ENCODE measurements around the gene EGFL8.
"Not testable (repeated sequence)": the region's sequence is repeated elsewhere in the genome, so short reads cannot be mapped to it uniquely, and the experiment has no call there.

EGFL8 gene

DNA sequence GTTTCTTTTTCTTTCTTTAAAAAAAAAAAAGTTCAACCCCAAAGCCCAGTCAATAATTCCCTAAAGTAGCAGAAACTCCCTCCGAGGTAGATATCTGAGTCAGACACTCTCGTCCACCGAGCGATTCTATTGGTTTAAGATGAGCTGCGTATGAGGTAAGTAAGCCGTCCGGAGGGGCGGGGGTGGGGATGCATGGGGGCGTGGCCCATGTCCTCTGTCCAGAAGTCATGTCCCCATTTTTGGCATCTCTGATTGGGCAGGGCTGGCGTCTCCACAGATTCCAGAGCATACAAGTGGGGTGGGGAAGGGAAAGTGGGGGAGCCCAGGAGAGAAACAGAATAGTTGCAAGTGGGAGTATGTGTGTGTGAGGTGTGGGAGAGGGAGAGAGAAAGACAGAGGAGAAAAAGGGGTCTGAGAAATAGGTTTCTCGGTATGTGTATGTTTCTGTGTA, 21.3 kb downstream of the EGFL8 start:
- peak; percentile 69 for DNase-seq

DNA sequence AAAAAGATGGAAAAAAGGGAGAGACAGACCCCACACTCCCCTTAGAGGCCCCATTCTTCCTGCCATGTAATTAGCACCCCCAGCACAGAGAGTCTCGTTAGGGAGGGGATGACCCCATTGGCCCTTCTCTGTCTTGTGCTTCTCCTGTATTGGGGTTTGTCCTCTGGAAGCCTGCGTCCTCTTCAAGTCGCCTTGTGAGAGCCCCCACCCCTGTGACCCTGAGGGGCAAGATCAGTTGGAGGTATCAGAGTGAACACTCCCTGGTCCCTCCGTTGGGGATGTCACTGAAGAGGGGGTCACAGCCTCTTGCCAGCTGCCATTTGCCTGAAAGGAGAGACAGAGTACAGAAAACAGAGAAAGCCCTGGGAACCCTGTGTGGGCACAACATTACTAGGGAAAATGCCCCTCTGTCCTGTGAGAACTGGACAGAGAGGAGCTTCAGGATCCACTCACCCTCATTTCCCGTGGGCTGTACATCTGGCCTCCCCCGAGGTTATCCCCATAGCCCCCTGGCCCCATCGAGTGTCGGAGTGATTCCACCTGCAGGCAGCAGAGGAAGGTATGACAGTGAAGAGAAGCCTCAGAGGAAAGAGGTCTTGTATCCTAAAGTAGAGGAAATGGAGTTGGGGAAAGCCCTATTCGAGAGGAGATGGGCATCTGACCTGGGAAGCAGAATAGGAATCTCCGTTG, 21.9 kb downstream of the EGFL8 start:
- not testable (repeated sequence) for DNase-seq

DNA sequence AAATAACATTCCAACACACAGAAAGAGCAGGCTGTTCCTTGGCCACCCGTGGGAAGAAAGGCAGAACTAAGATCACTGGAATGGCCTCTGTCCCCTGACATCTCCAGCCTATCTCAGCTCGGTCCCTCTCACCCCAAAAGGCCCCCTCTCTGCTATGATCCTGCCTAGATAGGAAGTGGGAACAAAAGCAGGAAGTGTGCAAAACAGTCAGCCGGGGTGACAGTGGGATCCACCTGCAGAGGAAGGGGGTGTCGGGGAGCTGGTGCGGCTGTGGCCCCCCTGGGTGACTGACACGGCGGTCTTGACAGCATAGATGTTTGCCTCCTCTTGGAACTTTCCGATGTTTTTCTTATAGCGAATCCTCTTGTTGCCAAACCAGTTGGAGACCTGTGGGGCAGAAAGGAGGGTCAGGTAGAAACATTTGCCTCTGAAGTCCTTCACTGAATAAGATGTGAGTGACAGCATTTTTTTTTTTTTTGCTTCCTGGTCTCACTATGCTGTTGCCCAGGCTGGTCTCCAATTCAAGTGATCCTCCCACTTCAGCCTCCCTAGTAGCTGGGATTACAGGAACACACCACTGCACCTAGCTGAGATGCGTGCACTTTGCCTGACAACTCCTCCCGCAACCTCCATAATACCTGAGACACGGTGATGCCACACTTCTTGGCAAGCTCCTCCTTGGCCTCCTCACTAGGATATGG, 22.8 kb downstream of the EGFL8 start:
- DNase-seq: no peak

DNA sequence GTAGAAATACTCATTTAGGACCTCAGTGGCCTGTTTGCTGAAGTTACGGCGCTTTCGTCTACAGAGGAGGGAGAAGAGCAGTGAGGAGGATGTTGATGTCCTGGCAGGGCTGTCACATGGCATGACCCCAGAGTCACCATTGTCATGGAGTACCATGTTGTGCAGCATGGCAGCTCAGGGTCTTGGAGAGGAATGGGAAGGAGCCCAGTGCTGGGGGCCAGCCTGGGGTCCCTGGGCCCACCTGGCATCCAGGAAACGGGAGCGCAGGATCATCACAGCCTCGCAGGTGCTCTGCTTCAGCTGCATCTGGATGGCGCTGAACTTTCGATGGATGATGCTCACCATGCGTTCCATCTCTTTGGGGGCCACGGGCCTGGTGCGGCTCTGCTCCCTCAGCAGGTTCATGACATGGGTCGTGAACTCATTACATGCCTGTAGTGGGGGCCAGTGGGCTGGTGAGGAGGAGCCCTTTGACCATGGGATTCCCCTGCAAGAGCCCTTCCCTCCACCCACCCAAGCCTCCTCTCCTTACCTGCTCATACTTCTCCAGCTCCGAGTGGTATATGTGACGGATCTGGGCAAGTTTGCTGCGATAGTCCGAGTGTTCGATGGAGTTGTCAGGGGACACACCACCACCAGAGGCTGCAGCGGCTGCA, 23.5 kb downstream of the EGFL8 start:
- not testable (repeated sequence) for DNase-seq

DNA sequence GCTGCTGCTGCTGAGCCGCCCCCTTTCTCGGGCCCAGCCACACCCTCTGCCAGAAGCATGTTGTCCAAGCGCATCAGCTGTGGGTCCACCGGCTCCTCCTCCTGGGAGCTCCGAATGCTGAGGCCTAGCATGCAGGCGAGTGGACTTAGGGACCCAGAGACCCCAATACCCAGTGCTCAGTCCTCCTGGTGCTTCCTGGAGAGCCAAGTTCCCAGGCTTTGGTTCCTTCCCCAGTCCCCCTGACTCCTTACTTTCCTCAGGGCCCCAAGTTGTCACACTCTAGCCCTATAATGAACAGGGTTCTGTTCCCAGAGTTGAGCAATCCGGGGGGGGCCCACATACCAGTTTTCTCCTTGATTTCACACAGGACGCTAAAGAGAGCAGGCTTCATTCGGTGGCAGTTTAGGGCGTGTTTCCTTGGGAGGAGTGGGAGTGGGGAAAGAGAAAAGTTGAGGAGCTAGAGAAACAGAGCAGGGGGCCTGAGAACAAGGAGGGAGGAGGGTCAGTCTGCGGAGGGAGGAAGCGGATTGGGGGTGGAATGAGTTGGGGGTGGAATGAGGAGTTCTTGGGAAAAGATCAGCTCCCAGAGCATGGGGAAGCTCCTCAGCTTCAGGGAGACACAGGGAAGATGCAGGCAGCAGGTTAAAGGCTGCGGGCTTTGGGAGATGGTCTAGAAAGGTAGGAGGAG, 24.1 kb downstream of the EGFL8 start:
- no peak for DNase-seq

DNA sequence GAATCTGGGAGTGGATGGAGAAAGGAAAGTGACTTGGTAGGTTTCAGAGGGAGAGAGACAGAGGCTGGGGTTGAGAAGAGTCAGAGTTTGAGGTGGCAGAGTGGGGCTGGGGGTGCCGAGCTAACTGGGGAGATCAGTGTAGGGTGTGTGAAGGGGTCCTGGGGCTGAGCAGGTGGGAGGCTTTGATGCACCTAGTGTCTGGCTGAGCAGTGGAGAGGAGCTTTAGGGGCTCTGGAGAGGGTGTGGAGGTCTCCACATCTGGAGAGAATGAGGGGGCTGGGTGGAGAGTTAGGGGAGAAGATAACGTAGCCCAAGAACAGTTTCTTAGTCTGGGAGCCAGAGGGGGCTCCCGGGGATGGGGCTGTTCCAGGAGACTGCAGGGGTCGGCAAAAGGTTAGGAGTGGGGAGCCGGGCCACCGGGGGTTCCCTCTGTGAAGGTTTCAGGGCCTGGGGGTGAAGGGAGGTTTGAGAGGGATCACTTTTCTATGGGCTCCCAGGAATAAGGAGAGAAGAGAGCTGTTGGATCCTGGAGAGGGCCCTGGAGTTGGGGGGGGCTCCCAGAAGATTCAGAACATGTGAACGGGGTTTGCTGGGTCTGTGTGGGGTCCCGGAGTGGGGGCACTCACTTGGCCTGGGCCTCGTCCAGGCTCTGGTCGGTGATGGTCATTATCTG, 24.8 kb downstream of the EGFL8 start:
- DNase-seq: no peak

DNA sequence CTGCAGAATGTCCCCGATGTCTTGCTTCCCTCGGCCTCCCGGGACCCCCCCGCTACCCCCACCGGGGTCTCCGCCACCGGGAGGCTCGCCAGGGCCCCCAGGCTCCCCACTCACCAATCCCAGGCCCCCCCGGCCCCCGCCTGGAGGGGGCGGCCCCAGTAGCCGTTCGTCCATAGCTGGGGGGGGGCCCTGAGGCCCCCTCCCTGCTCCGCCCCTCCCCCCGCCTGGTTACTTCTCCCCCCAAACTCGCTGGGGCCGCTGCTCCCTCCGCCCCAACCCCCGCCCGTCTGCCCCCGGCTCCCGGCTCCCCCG, 25.3 kb downstream of the EGFL8 start:
- DNase-seq: no peak

DNA sequence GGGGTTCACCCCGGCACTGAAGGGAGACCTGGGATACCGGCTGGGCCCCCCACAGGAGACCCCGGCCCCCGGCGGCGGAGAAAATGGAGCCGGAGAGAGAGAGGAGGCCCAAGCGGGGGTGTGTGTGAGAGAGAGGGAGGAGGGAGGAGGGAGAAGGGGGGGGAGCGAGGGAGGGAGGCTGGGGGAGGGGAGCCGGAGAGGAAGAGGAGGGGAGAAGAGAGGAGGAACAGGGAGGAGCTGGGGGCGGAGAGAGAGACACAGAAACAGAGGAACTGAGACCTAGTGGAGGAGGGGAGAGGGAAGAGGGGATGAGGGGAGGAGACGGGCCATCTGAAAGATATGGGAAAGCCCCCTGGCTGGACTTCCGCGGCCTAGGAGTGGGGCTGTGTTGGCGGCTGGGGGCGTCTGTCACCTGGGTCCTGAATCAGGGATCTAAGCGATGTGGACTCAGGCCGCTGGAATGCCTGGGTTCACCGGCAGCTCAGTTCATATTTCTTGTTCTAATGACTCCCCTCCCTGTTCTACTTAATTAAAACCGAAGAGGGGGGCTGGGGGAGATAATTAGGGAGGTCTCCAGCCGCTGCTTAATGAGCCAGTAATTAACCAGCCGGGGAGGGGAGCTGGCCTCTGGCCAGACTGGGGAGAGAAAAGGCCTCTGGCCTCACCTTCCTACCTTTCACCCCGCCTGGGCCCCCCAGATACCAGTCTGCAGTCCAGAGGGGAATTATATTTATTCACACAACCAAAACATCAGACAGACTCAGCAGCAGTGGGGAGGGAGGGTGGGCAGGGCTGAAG, 25.9 kb downstream of the EGFL8 start, which contains the start of gene PBX2:
TSS of gene PBX2 (minus strand) at position 149 of the 798 bp plus-strand sequence. CDS start 287 bp downstream, outside the sequence.
- peak; percentile 94 for DNase-seq

DNA sequence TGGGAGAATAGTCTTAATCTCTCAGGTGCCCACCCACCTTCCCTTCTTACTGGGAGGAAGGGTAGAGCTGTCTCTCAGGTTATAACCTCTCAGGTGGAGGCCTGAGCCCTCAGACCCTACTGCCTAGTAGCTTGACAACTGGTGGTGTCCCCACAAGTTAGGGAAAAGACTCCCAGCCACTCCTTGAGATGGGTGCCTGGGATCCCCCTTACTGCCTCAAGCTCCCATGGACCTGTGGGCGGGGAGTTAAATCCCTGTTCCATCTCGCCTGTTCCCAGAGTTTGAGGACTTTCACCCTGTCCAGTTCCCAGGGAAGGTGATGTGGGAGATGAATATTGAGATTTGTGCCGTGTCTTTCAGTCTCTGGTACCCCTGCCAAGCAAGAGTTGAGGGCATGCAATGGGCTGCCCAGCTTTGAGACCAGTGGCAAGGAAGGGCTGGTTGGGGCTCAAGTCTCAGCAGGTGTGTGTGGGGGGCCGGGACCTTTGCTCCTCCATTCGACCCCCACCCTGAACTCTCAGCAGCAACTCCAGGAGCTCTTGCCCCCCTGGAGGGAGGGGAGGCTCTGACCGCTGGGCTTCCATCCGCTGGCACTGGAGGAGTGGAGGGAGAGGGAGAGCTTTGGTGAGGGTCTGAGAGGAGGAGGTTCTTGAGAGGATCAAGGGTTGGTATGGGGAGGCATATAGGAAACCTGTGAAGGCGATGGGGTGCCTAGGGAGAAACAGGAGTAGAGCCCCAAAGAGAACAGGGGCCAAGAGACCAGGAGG, 26.7 kb downstream of the EGFL8 start:
- no peak for DNase-seq

DNA sequence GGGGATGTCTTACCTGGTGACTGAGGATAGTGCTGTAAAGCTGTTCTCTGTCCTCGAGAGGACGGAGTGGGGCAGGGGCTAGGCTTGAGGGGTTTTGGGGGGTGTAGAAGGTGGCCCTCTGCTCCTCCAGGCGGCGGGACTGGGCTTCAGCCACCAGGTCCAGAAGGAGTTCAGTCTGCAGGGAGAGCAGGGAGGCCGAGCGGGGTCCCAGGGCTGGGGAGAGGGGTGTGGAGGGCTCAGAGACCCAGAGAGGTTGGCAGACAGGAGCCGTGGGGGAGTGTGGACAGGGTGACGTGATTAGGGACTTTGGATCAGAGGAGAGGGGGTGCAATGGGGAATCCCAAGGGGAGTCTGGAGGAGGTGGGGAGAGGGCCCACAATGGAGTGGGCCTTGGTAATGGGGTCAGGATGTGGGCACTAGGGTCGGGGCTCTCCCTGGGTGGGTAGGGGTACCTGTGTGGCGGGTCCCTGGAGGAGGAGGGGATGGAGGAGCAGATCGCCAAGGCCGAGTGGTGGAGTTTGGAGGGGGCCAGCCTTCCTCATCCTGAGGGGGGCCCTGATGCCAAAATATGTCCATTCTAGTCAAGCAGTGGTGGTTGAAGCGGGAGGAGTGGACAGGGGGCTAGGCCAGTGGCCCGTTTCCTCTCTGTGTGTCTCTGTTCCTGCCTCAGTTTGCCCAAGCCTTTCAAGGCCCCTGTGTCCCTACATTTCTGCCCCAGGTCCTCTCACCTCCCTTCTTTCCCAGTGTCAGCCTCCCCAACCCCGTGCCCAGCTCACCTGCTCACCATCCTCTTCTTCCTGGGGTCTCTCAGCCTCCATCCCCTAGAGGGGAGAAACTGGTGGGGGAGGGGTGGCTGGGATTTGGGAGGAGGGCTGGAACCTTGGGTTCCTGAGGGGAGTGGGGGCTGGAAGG, 27.6 kb downstream of the EGFL8 start:
- no peak for DNase-seq

DNA sequence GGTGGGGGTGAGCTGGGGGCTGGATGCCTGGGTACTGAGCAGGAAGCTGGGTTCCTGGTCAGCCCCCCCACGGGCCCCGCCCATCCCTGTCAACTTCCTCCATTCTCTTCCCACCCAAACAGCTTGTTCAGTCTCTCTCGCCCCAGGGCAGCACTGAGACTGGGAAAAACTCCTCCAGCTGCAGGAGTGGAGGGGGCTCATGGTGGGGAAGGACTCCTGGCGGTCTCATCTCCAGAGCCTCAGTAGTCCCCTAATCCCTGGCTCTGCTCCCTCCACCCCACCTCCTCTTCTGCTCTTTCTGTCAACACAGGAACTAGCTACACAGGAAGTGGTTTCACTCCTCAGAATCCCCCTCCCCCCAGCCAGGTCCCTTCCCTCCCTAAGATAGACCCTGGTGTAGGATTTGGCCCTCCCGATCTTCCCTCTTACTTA, 28.2 kb downstream of the EGFL8 start, which contains the start of gene GPSM3:
TSS of gene GPSM3 (minus strand) at position 36 of the 432 bp plus-strand sequence. CDS start 130 bp downstream, outside the sequence.
- peak; percentile 58 for DNase-seq

DNA sequence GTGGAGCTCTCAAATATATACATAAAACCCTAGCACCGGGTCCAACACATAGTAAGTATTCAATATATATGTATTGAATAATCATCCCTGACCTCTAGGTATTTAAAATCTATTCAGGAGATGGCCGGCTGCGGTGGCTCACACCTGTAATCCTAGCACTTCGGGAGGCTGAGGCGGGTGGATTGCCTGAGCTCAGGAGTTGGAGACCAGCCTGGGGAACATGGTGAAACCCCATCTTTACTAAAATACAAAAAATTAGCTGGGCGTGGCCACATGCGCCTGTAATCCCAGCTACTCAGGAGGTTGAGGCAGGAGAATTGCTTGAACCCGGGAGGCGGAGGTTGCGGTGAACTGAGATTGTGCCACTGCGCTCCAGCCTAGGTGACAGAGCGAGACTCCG, 28.7 kb downstream of the EGFL8 start:
- not testable (repeated sequence) for DNase-seq

DNA sequence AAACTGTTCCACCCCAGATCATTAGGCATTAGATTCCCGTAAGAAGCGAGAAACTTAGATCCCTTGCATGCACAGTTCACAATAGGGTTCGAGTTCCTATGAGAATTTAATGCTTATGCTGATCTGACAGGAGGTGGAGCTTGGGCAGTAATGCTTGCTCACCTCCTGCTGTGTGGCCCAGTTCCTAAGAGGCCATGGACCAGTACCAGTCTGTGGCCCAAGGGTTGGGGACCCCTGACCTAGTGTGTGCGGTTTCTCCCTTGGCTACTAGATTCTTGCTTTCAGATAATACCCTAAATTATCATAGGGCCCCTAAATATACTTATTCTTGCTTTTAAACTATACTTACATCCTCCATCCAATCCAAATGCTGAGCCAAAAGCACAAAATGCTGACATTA, 30.0 kb downstream of the EGFL8 start:
- no peak for DNase-seq

DNA sequence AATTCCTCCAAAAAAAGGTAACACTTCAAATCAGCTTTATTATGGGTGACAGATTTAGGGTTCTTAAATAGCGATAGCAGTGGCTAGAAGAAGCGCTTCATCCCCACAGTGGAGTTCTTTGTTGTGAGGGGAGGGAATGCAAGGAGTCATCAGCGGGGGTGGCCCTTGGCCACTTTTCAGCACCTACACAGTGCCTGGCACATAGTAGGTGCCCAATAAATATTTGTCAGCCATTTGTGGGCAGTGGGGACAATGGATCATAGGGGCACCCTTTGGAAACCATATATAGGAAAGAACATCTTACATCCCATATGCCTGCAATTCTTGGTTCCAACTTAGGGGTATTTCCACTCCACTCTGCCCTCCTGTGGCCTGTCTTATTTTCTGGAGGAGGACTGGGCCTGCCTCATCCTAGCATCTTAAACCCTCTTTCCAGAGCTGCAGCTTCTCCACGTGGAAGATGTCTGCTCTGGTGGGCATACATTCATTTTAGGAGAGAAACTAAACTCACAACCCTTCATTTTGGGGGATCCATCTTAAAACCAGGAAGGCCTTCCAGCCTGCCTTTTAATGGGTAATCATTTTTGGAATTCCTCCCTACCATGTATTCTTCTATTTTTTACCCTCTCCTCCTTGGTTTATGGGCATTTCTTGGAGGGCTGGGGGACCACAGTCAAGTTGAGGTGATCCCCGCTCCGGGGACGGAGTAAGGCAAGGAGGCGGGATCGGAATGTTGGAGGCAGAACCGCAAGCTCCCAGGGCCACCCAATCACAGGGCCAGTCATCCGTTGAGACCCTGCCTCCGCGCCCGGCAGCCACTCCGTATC, 30.6 kb downstream of the EGFL8 start:
- peak; percentile 68 for DNase-seq

DNA sequence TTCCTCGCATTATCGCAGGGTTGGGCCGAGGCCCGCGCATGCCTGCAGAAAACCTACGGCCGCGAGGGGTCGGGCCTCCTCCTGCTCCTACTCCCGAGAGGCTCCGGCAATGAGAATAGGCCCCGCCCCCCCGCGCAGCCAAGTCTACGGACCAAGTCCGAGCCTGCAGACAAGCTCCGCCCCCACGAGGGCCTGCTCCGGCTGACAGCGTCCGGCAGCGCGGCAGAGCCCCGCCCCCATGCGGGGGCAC, 31.2 kb downstream of the EGFL8 start:
- peak; percentile 100 for DNase-seq

DNA sequence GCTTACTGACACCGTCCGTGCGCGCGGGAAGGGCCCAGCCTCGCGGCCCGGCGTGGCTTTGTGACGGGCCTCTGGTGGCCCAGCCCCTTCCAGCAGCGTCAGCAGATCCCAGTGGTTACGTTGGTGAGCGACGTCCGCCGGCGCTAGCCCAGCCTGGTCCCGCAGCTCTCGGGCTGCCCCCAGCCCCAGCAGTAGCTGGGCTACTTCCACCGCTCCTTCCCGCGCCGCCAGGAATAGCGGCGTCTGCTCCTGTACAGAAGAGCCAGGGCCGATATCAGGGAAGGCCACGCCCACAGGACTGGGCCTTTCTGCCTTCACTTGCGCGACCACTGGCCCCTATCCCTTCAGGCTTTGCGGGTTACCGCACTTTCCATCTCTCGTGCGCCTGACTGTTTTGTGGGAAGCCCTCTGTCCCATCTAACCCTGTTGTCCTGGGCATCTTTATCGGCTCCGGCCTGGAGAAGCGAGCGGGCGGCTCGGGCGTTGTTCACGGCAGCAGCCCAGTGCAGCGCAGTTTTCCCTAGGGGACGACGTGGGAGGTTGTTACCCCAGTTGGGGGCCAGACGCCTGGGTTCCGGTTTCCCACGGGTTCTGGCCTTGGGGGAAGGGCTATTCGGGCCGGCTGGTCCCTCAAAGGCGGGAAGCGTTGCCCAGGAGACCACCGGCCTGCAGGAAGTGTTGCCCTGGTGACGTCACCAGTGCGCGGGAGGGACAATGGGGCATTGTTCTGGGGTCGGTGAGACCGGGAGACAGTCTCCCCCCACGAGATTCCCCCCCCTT, 31.7 kb downstream of the EGFL8 start:
- peak; percentile 70 for DNase-seq

DNA sequence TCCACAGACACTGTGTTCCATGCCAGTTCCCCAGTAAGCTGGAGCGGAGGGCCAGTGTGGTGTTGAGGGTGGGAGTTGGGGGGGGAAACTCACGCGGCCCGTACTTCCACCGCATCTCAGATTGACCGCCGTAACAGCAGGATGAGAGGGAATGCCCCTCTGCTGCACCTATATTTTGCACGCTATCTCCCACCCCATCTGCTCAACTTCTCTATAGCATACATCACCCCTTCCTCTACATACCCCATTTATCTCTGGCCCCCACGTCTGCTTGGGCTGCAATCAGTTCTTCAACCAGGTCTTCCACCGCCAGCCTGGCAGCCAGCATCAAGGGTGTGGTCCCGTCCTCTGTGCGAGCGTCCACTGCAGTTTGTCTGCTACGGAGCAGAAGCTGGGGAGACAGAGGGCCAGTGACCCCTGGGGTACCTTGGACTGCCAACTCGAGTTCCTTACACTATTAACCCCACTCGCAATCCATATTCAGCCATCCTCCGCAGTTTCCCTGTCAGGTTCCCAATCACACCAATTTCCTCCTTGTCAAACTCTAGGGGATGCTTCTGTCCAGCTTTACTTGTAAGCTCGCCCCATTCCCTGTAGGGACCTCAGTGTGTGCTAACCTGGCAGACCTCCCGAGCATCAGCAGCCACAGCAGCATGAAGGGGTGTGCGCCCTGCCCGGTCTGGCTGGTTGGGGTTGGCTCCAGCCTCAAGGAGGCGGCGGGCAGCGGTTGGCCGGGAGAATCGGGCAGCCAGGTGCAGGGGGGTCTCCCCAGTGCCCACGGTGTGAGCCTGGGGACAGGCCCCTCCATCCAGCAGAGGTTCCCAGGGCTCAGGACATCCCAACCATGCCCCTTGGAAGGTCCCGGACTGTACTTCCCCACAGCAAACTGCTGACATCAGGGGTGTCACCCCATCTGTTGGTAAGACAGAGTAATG, 32.6 kb downstream of the EGFL8 start:
- peak; percentile 61 for DNase-seq
